Right lobe of liver (tissue), 6 donors: ENCODE measurements around the gene TSKU. TPM values are rescaled to one million over a fixed set of nuclear protein-coding genes. Genes with fewer than 3 reads are reported as not detected.
"Not testable (repeated sequence)": the region's sequence is repeated elsewhere in the genome, so short reads cannot be mapped to it uniquely, and the experiment has no call there.

ENCODE experiments used
- ATAC-seq, 4 donors: fragments of 200-7000 bp; cut with Tn5 transposase; one replicate each; pipeline ENCODE4 v1.9.1; 2020; ENCODE audit warnings: mild to moderate bottlenecking in 4 of 4, moderate library complexity in 4 of 4
- DNase-seq, 3 donors: peaks; one replicate each; pipeline ENCODE4 v3.0.0-alpha.2; 2020
- H3K27ac ChIP-seq, 3 donors: fragments of 200-600 bp; one replicate each; pipeline ENCODE4 v1.8.0; 2022
- H3K27me3 ChIP-seq, 2 donors: fragments of 200-600 bp; one replicate each; pipeline ENCODE4 v1.8.0; 2022
- H3K36me3 ChIP-seq, 4 donors: fragments of 200-600 bp; sonication (generic) in 1 of 4; one replicate each; pipeline versions ENCODE4 v1.5.1 to v1.8.0; 2017 to 2022; ENCODE audit warnings: control low read depth in 1 of 4
- H3K4me1 ChIP-seq, 4 donors: fragments of 200-600 bp; sonication (generic) in 1 of 4; one replicate each; pipeline versions ENCODE4 v1.5.1 to v1.8.0; 2017 to 2022; ENCODE audit warnings: control low read depth in 1 of 4
- H3K4me3 ChIP-seq, 3 donors: fragments of 200-600 bp; one replicate each; pipeline ENCODE4 v1.8.0; 2022
- H3K9me3 ChIP-seq, 4 donors: fragments of 200-600 bp; sonication (generic) in 1 of 4; one replicate each; pipeline versions ENCODE4 v1.5.1 to v1.8.0; 2017 to 2022; ENCODE audit warnings: control low read depth in 1 of 4
- CTCF ChIP-seq, 4 donors: fragments of 200-600 bp in 3 of 4; fragments of 450-650 bp in 1 of 4; IDR thresholded peaks; one replicate each; pipeline versions ENCODE4 v1.5.1 to v1.8.0; 2016 to 2022; ENCODE audit warnings: antibody characterized with exemption in 4 of 4, mild to moderate bottlenecking in 2 of 4
- POLR2A ChIP-seq: fragments of 450-650 bp; IDR thresholded peaks from one replicate; pipeline ENCODE4 v1.6.1; 2017; ENCODE audit warnings: antibody characterized with exemption, mild to moderate bottlenecking
- whole genome bisulfite sequencing: methylation state at CpG from one replicate; pipeline ENCODE4 v1.1.6; 2018; ENCODE audit warnings: low coverage, low lambda C conversion rate; ENCODE audit not compliant: insufficient coverage; ENCODE audit errors: missing lambda C conversion rate; 5-methylcytosine and 5-hydroxymethylcytosine counted together
- intact Hi-C, 2 donors: fragments of 100-400 bp; cut with DNase I; formaldehyde crosslinking; loops; one replicate each; pipeline versions ENCODE4 v1.11.2 to v1.14.1; 2022
- long read RNA-seq: library from polyadenylated mRNA; unstranded; transcript quantifications from one replicate; pipeline ENCODE4 v2.0.0, GENCODE V29; 2019
- total RNA-seq, 6 experiments: library from RNA; depleted of rRNA in 2 of 6; stranded (reverse); fragments of >200 nt in 2 of 6; fragmentation: NEBNext Ultra II Directional in 3 of 6; extraction: Animal tissue kit (Norgen Biotek cat#: 25700) in 3 of 6; gene quantifications; one replicate each; pipeline versions ENCODE4 v1.1.0 to v1.2.4, GENCODE V29; 2016 to 2023
- donor health status: DM: no; HTN: yes; CAD: no.
- donor health status: DM: no; HTN: no; CAD: no.
- donor health status: DM: no; HTN: no; CAD: no.
- donor health status: DM: no; HTN: yes; CAD: no.
- donor health status: DM: no; HTN: yes; CAD: no.

The TSKU gene
- total RNA-seq, result 1,000 to 10,000 TPM in 1 of 6 experiments, 100 to 1,000 TPM in 4, 10 to 100 TPM in 1; 66.1 to 1,026 (median 278) TPM
- long read RNA-seq, transcript TSKU-201 (2 exons, 2,712 nt), result major isoform, 260 of 318 reads
- long read RNA-seq, partial matches to known transcripts, result 57 of 318 reads
- long read RNA-seq, other reads (novel, unspliced or antisense), result 1 of 318 reads

GRCh38 chr11:76783294-76783895 is at the start of gene TSKU:
TSS of gene TSKU (plus strand) at chr11:76783356. CDS start at chr11:76795617, 12,261 bp downstream.
- ATAC-seq (peak; percentile 1 to 26 (median 8)), DNase-seq (no peak)
- Histone ChIP-seq H3K9me3 (no peaks in the 10 kb centered on the region), H3K4me3 (peak within 1 kb of the TSS; percentile 87 to 94 (median 90)), H3K27me3 (no peaks in the 10 kb centered on the region), H3K27ac (peak within 1 kb of the TSS; percentile 89 to 100 (median 93)), H3K4me1 (peaks cover 0 to 36% (median 14%) of the 10 kb centered on the region in 4 donors), H3K36me3 (peaks cover 0 to 38% (median 4%) of the 10 kb centered on the region in 4 donors)
- peak; percentile 61 for TF ChIP-seq POLR2A
- peak in 2 of 4 donors; percentile 2 to 15 for TF ChIP-seq CTCF (IDR thresholded peaks at IDR 0.05)
- intact Hi-C loops, result no loop called here
- no CpG with 5 or more reads among the region's 76 CpGs for WGBS

GRCh38 chr11:76733906-76734305 is 49.2 kb upstream of the TSKU start:
- ATAC-seq (peak; percentile 91 to 94 (median 92)), DNase-seq (peak in 2 of 3 donors; percentile 32 to 64)
- H3K4me3 ChIP-seq, H3K27ac ChIP-seq, H3K27me3 ChIP-seq, H3K36me3 ChIP-seq, H3K9me3 ChIP-seq: not testable (repeated sequence)
- TF ChIP-seq CTCF (IDR thresholded peaks at IDR 0.05), result peak; percentile 48 to 84 (median 53)
- H3K4me1 ChIP-seq, result peaks cover 0 to 16% (median 0%) of the 10 kb centered on the region in 4 donors
- WGBS, result 0% methylated on average over 2 of the region's 3 CpGs
- intact Hi-C loops, result loop anchor here in 1 of 2 donors (10.0 kb wide), 2 partner anchors 181 to 301 kb away; partner anchors contain the start of gene B3GNT6

- peaks cover 0 to 16% (median 0%) of the 10 kb centered on the region in 4 donors for H3K4me1 ChIP-seq
- intact Hi-C loops, result loop anchor here (5.0 to 10.0 kb wide), 4 partner anchors 63 to 300 kb away; partner anchors contain the start of gene B3GNT6 (in 1 of the 2)
- WGBS, result 68% methylated on average over 9 of the region's 12 CpGs
- TF ChIP-seq POLR2A, result no peak
- no peak for TF ChIP-seq CTCF (IDR thresholded peaks at IDR 0.05)
- H3K9me3 ChIP-seq, result no peaks in the 10 kb centered on the region
- H3K4me3 ChIP-seq, result no peak overlapping the region
- no peak overlapping the region for H3K27ac ChIP-seq
- H3K27me3 ChIP-seq, result no peaks in the 10 kb centered on the region
- ATAC-seq, result no peak
- H3K36me3 ChIP-seq, result no peaks in the 10 kb centered on the region
- DNase-seq, result no peak
These were observed 48.4 kb upstream of the TSKU start for GRCh38 chr11:76734456-76735420.

- 86% methylated on average over 10 of the region's 13 CpGs for WGBS
- no peak for TF ChIP-seq POLR2A
- no peak for TF ChIP-seq CTCF (IDR thresholded peaks at IDR 0.05)
- Histone ChIP-seq H3K27ac (no peak overlapping the region), H3K4me1 (peaks cover 0 to 17% (median 0%) of the 10 kb centered on the region in 4 donors), H3K27me3 (no peaks in the 10 kb centered on the region), H3K4me3 (no peak overlapping the region), H3K36me3 (no peaks in the 10 kb centered on the region), H3K9me3 (no peaks in the 10 kb centered on the region)
- no peak for DNase-seq
- ATAC-seq, result no peak
- intact Hi-C loops, result loop anchor here (5.0 to 10.0 kb wide), 4 partner anchors 61 to 299 kb away; partner anchors contain the start of gene B3GNT6 (in 1 of the 2)
These were observed 47.3 kb upstream of the TSKU start for GRCh38 chr11:76735841-76736240.
